OCI-LY7 (cell line): ENCODE measurements around the gene PLAAT1.

ENCODE experiments used
- CTCF ChIP-seq: fragments of 200-600 bp; sonication (generic); conservative IDR thresholded peaks from 2 replicates; pipeline ENCODE4 v1.5.1; 2014; ENCODE audit warnings: mild to moderate bottlenecking, antibody characterized with exemption, low read length, moderate library complexity, mixed read lengths
- EZH2phosphoT487 ChIP-seq: fragments of 200-600 bp; sonication (generic); IDR thresholded peaks from 2 replicates; pipeline ENCODE4 v1.6.1; 2018; ENCODE audit warnings: low read depth, borderline replicate concordance, mild to moderate bottlenecking, mixed run types, antibody characterized with exemption, low read length, moderate library complexity, mixed read lengths

GRCh38 chr3:193210618-193211017 lies 30.4 kb upstream of the PLAAT1 start:
- TF ChIP-seq CTCF, result no peak
- no peak for TF ChIP-seq EZH2phosphoT487
